DND-41 (cell line): ENCODE measurements around the gene TGFBR3L.
A peak's percentile ranks its signal among the peaks of the same experiment; 100 is the strongest.
"Not testable (repeated sequence)": the region's sequence is repeated elsewhere in the genome, so short reads cannot be mapped to it uniquely, and the experiment has no call there.

Experiments used
- ATAC-seq: fragments of 200-7000 bp; cut with Tn5 transposase; 3 replicates; pipeline ENCODE4 v1.9.1; 2021; ENCODE audit warnings: low read depth; ENCODE audit not compliant: insufficient read depth
- DNase-seq: peaks from one replicate; pipeline ENCODE4 v3.0.0-alpha.2; 2020
- H2AFZ ChIP-seq: 2 replicates; pipeline ENCODE4 v1.6.0; 2012; ENCODE audit warnings: low read depth, low read length
- H3K27ac ChIP-seq: 2 replicates; pipeline ENCODE4 v1.5.1; 2012; ENCODE audit warnings: low read length, inconsistent platforms
- H3K27me3 ChIP-seq: fragments of 200-600 bp; sonication (generic); 2 replicates; pipeline ENCODE4 v1.6.0; 2012; ENCODE audit warnings: low read length, mild to moderate bottlenecking, inconsistent platforms; ENCODE audit not compliant: insufficient read depth, poor library complexity
- H3K36me3 ChIP-seq: 2 replicates; pipeline ENCODE4 v1.5.1; 2012; ENCODE audit warnings: low read length, inconsistent platforms; ENCODE audit not compliant: insufficient read depth
- H3K4me1 ChIP-seq: 2 replicates; pipeline ENCODE4 v1.5.1; 2012; ENCODE audit warnings: mild to moderate bottlenecking, low read length; ENCODE audit not compliant: insufficient read depth
- H3K4me2 ChIP-seq: 2 replicates; pipeline ENCODE4 v1.6.0; 2012; ENCODE audit warnings: mild to moderate bottlenecking, moderate library complexity, low read length, inconsistent platforms; ENCODE audit not compliant: insufficient read depth
- H3K4me3 ChIP-seq, 2 experiments: fragments of 200-600 bp in 1 of 2; shearing (Covaris generic) in 1 of 2; 2 replicates each; pipeline ENCODE4 v1.5.1; 2012 to 2016; ENCODE audit warnings: inconsistent platforms in 2 of 2, low read length in 2 of 2, mild to moderate bottlenecking in 2 of 2, low read depth in 1 of 2, moderate library complexity in 1 of 2
- H3K79me2 ChIP-seq: 2 replicates; pipeline ENCODE4 v1.6.0; 2012; ENCODE audit warnings: low read length, inconsistent platforms; ENCODE audit not compliant: insufficient read depth
- H3K9ac ChIP-seq: 2 replicates; pipeline ENCODE4 v1.6.0; 2012; ENCODE audit warnings: low read depth, mild to moderate bottlenecking, inconsistent platforms, low read length, moderate library complexity
- H3K9me3 ChIP-seq: 2 replicates; pipeline ENCODE4 v1.5.1; 2012; ENCODE audit warnings: low read length, moderate library complexity, mild to moderate bottlenecking, inconsistent platforms; ENCODE audit not compliant: insufficient read depth, severe bottlenecking
- H4K20me1 ChIP-seq: 2 replicates; pipeline ENCODE4 v1.6.0; 2012; ENCODE audit warnings: low read length; ENCODE audit not compliant: insufficient read depth
- CTCF ChIP-seq: IDR thresholded peaks from 2 replicates; pipeline ENCODE4 v1.5.1; 2012; ENCODE audit warnings: borderline replicate concordance, low read length, moderate library complexity, mild to moderate bottlenecking; ENCODE audit not compliant: poor library complexity, severe bottlenecking; ENCODE audit errors: extremely low read depth
- EZH2 ChIP-seq: IDR thresholded peaks from 3 replicates; pipeline ENCODE4 v1.6.1; 2012; ENCODE audit warnings: borderline replicate concordance, low read depth, mild to moderate bottlenecking, moderate library complexity, low read length, inconsistent platforms; ENCODE audit not compliant: severe bottlenecking

TGFBR3L gene

GRCh38 chr19:7927605-7928333 lies 13.1 kb downstream of the TGFBR3L start:
- Histone ChIP-seq H3K4me2 (no peak overlapping the region), H3K4me1 (peaks cover 18% of the 10 kb centered on the region), H3K79me2 (peaks cover 9% of the 10 kb centered on the region), H3K9ac (no peak overlapping the region), H3K9me3 (no peaks in the 10 kb centered on the region), H4K20me1 (peaks cover 47% of the 10 kb centered on the region), H3K36me3 (peaks cover 48% of the 10 kb centered on the region), H2AFZ (no peak overlapping the region), H3K4me3 (no peak overlapping the region), H3K27me3 (no peaks in the 10 kb centered on the region), H3K27ac (no peak overlapping the region)
- no peak for ATAC-seq
- no peak for TF ChIP-seq EZH2
- no peak for TF ChIP-seq CTCF
- DNase-seq: no peak

GRCh38 chr19:7928334-7928706 lies 13.7 kb downstream of the TGFBR3L start:
- H3K79me2 ChIP-seq: peaks cover 9% of the 10 kb centered on the region
- no peak overlapping the region for H2AFZ ChIP-seq
- H3K27ac ChIP-seq: no peak overlapping the region
- peaks cover 49% of the 10 kb centered on the region for H3K36me3 ChIP-seq
- no peak for DNase-seq
- H3K9me3 ChIP-seq: no peaks in the 10 kb centered on the region
- H3K4me1 ChIP-seq: peaks cover 18% of the 10 kb centered on the region
- no peak overlapping the region for H3K4me3 ChIP-seq
- peaks cover 46% of the 10 kb centered on the region for H4K20me1 ChIP-seq
- no peak overlapping the region for H3K4me2 ChIP-seq
- ATAC-seq: no peak
- no peaks in the 10 kb centered on the region for H3K27me3 ChIP-seq
- TF ChIP-seq EZH2: no peak
- TF ChIP-seq CTCF: no peak
- no peak overlapping the region for H3K9ac ChIP-seq

GRCh38 chr19:7928741-7929701 lies 14.4 kb downstream of the TGFBR3L start:
- Histone ChIP-seq H2AFZ (no peak overlapping the region), H3K36me3 (peaks cover 53% of the 10 kb centered on the region), H3K4me3 (no peak overlapping the region), H3K4me1 (peaks cover 18% of the 10 kb centered on the region), H3K9ac (no peak overlapping the region), H3K9me3 (no peaks in the 10 kb centered on the region), H4K20me1 (peaks cover 41% of the 10 kb centered on the region), H3K27ac (no peak overlapping the region), H3K27me3 (no peaks in the 10 kb centered on the region), H3K4me2 (no peak overlapping the region), H3K79me2 (peaks cover 5% of the 10 kb centered on the region)
- ATAC-seq: peak; percentile 39
- peak; percentile 76 for DNase-seq
- TF ChIP-seq EZH2 (no peak), CTCF (peak; percentile 67)

- H3K36me3 ChIP-seq: peaks cover 57% of the 10 kb centered on the region
- not testable (repeated sequence) for H3K9me3 ChIP-seq, ATAC-seq, H2AFZ ChIP-seq, H3K27ac ChIP-seq, DNase-seq, H3K79me2 ChIP-seq, H3K27me3 ChIP-seq, H3K4me2 ChIP-seq, H3K9ac ChIP-seq, H3K4me3 ChIP-seq
- peaks cover 13% of the 10 kb centered on the region for H3K4me1 ChIP-seq
- H4K20me1 ChIP-seq: peaks cover 34% of the 10 kb centered on the region
Observed at GRCh38 chr19:7930030-7930429, 15.4 kb downstream of the TGFBR3L start.
